ENCODE results near the gene GDAP2.

The GDAP2 gene

DNA sequence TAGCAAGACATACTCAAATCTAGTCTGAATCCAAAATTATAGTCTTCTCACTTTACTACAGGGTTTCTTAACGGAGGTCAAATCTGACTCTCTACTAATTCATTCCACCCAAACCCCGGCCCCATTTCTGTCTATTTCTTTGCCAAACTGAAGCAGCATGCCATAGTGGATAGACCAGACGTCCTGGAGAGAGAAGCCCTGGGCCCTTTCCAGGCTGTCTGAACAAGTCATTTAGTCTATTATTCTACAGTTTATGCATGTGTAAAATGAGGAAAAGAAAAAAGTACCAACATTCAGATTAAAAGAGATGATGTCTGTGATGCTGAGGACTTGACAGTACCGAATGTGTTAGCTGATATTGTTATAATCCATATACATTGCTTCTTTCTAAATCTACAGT lies 95.0 kb downstream of the GDAP2 start:
- Histone ChIP-seq H2AFZ (no peak overlapping the region), H3K27ac (no peak overlapping the region), H3K4me1 (no peaks in the 10 kb centered on the region), H3K36me3 (ENCODE audit: control insufficient read depth, insufficient read depth, low read length) (no peaks in the 10 kb centered on the region), H3K27me3 (ENCODE audit: control insufficient read depth, insufficient read depth, low read length) (no peaks in the 10 kb centered on the region), H3K9me3 (ENCODE audit: control insufficient read depth, low read length) (no peaks in the 10 kb centered on the region), H3K4me2 (ENCODE audit: low read length) (no peak overlapping the region), H3K79me2 (no peaks in the 10 kb centered on the region), H3K9ac (no peak overlapping the region), H3K4me3 (ENCODE audit: low read depth, low read length) (no peak overlapping the region)
- TF ChIP-seq, protein P1, sequence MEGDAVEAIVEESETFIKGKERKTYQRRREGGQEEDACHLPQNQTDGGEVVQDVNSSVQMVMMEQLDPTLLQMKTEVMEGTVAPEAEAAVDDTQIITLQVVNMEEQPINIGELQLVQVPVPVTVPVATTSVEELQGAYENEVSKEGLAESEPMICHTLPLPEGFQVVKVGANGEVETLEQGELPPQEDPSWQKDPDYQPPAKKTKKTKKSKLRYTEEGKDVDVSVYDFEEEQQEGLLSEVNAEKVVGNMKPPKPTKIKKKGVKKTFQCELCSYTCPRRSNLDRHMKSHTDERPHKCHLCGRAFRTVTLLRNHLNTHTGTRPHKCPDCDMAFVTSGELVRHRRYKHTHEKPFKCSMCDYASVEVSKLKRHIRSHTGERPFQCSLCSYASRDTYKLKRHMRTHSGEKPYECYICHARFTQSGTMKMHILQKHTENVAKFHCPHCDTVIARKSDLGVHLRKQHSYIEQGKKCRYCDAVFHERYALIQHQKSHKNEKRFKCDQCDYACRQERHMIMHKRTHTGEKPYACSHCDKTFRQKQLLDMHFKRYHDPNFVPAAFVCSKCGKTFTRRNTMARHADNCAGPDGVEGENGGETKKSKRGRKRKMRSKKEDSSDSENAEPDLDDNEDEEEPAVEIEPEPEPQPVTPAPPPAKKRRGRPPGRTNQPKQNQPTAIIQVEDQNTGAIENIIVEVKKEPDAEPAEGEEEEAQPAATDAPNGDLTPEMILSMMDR (IDR thresholded peaks at IDR 0.05), result no peak

DNA sequence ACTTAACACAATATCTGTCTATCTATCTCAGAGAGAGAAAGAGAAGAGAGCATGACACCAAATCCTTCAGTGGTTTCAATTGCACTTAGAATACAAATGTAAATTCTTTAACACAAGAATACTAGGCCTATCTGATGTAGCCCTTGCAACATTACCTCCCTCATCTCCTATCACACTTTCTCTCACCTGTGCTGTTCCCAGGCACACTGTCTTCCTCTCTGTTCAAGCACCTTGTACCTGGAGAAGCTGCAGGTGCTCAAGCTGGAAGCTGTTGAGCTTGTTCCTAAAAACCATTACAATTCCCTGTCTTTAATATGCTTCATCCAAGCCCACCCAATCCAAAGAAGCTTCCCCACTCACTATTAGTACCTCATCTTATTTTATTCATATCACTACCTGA lies 97.0 kb downstream of the GDAP2 start:
- no peaks in the 10 kb centered on the region for H3K4me1 ChIP-seq
- H3K4me2 ChIP-seq (ENCODE audit: low read length), result no peak overlapping the region
- H3K36me3 ChIP-seq (ENCODE audit: control insufficient read depth, insufficient read depth, low read length), result no peaks in the 10 kb centered on the region
- TF ChIP-seq, protein P1 (IDR thresholded peaks at IDR 0.05), result no peak
- no peak overlapping the region for H3K9ac ChIP-seq
- H3K27me3 ChIP-seq (ENCODE audit: control insufficient read depth, insufficient read depth, low read length), result no peaks in the 10 kb centered on the region
- H3K4me3 ChIP-seq (ENCODE audit: low read depth, low read length), result no peak overlapping the region
- H3K9me3 ChIP-seq (ENCODE audit: control insufficient read depth, low read length), result no peaks in the 10 kb centered on the region
- H3K27ac ChIP-seq, result no peak overlapping the region
- H3K79me2 ChIP-seq, result no peaks in the 10 kb centered on the region
- H2AFZ ChIP-seq, result no peak overlapping the region

DNA sequence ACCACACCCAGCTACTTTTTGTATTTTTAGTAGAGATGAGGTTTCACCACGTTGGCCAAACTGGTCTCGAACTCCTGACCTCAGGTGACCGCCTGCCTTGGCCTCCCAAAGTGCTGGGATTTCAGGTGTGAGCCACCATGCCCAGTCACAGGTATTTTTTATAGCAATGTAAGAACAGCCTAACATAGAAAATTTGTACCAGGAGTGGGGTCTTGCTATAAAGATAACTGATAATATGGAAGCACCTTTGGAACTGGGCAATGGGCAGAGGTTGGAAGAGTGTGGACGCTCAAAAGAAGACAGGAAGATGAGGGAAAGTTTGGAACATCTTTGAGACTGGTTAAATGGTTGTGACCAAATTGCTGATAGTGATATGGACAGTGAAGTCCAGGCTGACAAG lies 99.2 kb downstream of the GDAP2 start:
- Histone ChIP-seq H3K4me2 (ENCODE audit: low read length) (no peak overlapping the region), H3K79me2 (no peaks in the 10 kb centered on the region)

DNA sequence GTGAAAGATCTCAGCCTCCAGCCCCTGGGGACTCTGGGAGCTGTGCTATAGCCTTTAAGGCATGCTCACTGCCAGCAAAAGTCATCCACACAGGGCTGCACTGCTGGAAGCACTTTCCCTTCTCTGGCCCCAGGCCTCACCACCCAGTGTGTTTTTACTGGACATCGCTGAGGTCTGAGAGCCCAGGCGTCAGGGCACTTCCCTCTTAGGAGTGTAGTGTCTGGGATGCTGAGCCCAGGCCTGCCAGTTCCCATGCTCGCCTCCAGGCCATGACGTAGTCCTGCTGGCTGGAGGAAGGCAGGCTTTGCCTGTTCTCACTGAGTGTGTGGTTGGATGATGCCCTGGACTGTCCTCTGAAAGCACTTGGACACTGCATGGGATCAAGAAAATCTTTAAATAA lies 101.2 kb downstream of the GDAP2 start:
- Histone ChIP-seq H3K27ac (no peak overlapping the region), H3K9ac (no peak overlapping the region), H3K36me3 (ENCODE audit: control insufficient read depth, insufficient read depth, low read length) (no peaks in the 10 kb centered on the region), H3K79me2 (no peaks in the 10 kb centered on the region), H2AFZ (no peak overlapping the region), H3K4me2 (ENCODE audit: low read length) (no peak overlapping the region), H3K9me3 (ENCODE audit: control insufficient read depth, low read length) (no peaks in the 10 kb centered on the region), H3K4me3 (ENCODE audit: low read depth, low read length) (no peak overlapping the region), H3K27me3 (ENCODE audit: control insufficient read depth, insufficient read depth, low read length) (no peaks in the 10 kb centered on the region), H3K4me1 (no peaks in the 10 kb centered on the region)
- TF ChIP-seq, protein P1 (IDR thresholded peaks at IDR 0.05), result no peak

More for the DNA sequence above, 99.2 kb downstream of the GDAP2 start:
- TF ChIP-seq, protein P1 (IDR thresholded peaks at IDR 0.05), result no peak
- no peaks in the 10 kb centered on the region for H3K4me1 ChIP-seq
- no peaks in the 10 kb centered on the region for H3K36me3 ChIP-seq (ENCODE audit: control insufficient read depth, insufficient read depth, low read length)
- H3K9me3 ChIP-seq (ENCODE audit: control insufficient read depth, low read length), result no peaks in the 10 kb centered on the region
- no peaks in the 10 kb centered on the region for H3K27me3 ChIP-seq (ENCODE audit: control insufficient read depth, insufficient read depth, low read length)
- no peak overlapping the region for H3K27ac ChIP-seq
- no peak overlapping the region for H3K9ac ChIP-seq
- no peak overlapping the region for H3K4me3 ChIP-seq (ENCODE audit: low read depth, low read length)
- H2AFZ ChIP-seq, result no peak overlapping the region

DNA sequence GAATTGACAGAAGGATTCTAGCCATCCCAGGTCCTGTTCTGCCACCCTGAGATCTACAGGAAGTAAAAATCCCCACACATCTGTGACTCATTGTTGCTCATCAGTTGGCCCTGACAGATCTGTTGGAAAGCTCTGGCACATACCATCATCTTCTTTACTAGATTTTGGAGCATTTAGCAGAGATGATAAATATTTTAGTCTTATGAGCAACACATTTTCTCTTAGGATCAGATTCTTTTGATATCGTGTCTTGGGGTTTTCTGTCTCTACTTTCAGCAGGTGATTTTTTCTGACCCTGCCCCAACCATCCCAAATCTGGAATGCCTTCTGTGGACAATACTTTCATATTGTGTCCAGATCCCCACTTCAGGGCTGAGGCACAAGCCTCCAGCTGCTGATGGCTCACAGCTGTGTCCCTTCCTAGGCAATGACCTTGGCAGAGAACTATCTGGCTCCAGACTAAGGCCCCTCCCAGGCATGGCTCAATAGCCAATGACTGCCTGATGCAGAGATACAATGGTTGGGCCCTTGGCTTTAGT lies 102.8 kb downstream of the GDAP2 start:
- Histone ChIP-seq H2AFZ (no peak overlapping the region), H3K9ac (no peak overlapping the region), H3K4me1 (no peaks in the 10 kb centered on the region), H3K79me2 (no peaks in the 10 kb centered on the region), H3K4me3 (ENCODE audit: low read depth, low read length) (no peak overlapping the region), H3K9me3 (ENCODE audit: control insufficient read depth, low read length) (no peaks in the 10 kb centered on the region), H3K36me3 (ENCODE audit: control insufficient read depth, insufficient read depth, low read length) (no peaks in the 10 kb centered on the region), H3K4me2 (ENCODE audit: low read length) (no peak overlapping the region), H3K27ac (no peak overlapping the region), H3K27me3 (ENCODE audit: control insufficient read depth, insufficient read depth, low read length) (no peaks in the 10 kb centered on the region)
- TF ChIP-seq, protein P1 (IDR thresholded peaks at IDR 0.05), result no peak

All from parathyroid adenoma (tissue), 2 donors.